ENCODE data around the gene PRKAR2B.
"Not testable (repeated sequence)": the region's sequence is repeated elsewhere in the genome, so short reads cannot be mapped to it uniquely, and the experiment has no call there.

The PRKAR2B gene

DNA sequence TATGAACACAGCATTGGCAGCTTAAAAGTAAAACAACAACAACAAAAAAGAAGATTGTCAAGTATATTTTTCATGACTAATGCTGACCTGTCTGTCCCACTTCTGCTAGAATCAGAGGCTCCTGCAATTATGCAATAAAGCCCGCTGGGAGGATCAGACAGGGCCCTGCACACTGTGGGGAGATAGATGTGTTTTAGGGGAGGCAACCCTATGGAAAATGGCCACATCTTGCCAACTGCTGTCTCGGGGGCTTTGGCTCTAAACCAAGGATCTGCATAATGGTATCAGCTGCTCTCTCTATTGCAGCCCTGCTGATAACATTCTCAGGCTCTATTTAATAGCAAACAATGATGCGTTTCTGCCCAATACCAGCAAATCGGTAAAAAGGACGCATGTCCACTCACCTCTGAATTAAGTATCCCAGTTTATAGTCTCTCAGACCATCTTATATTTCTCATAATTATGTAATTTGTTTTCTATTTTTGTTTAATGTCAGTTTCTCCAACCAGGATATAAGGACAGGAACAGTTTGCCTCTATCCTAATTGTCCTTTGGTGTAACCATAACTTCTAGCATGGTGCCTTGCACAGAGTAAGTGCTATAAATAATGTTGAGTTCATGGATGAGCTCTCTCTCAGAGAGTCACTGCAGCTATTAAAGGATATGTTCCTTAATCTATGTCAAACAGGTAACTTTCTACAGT is 15.3 kb upstream of the PRKAR2B start:
- no peak for DNase-seq

DNA sequence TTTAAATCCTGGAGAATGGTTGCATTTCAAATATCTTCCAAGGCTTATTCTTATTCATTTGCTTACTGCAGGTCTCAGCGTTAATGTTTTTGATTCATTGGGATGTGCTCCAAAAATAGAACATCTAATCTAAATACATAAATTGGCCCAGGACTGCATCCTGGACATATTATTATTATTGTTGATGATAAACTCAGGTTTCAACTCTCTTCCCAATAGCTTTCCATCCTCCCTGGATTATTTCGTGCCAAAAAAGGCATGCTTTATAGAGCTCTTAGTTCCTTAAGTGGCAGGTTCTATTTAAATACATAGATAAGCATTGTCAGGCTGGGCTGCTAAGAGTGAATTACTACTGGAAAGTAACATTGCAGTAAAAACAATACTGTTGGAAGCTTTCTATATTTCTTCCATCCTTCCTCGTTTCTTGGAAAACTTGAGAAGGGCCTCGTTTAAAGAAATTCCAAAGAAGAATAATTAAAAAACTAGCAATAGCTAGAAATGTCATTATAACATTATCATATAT is 14.7 kb upstream of the PRKAR2B start:
- DNase-seq = no peak

DNA sequence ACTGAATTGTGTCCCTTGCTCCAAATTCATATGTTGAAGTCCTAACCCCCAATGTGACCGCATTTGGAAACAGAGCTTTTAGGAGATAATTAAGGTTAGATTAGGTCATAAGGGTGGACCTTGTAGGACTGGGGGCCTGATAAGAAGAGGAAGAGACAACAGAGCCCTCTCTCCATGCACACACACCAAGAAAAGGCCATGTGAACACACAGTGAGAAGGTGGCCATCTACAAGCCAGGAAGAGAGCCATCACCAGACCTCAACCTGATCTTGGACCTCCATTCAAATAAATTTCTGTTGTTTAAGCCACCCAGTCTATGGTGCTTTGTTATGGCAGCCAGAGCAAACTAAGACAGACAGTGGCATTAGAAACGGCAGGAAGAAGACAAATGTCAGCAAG is 12.5 kb upstream of the PRKAR2B start:
- no peak for DNase-seq

DNA sequence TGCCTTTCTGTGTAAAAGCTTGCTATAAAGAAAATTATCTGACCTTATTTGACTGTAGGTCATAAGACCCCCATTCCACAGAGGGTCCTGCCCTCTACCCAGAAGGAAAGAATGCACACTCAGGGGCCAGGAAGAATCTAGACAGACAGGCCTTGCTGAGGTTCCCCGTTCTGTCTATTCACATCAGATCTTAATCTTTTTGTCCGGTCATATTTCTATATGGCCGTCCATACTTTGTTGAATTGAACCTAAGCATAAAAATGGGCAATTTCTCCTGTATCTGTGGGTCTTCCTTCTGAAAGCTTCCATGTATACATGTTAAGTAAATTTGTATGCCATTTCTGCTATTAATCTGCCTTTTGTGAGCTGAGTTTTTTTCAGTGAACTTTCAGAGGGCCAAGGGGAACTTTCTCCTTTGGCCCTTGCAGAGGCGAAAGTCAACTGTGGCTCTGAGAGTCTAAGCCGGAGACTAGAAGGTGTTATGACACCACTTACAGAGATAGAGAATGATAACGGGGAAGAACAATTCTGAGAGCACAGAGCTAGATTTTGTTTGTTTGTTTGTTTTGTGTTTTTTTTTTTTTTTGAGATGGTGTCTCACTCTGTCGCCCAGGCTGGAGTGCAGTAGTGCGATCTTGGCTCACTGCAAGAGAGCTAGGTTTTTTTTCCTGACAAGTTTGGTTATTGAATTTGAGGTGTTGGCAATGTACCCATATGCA is 11.6 kb upstream of the PRKAR2B start:
- no peak for DNase-seq

DNA sequence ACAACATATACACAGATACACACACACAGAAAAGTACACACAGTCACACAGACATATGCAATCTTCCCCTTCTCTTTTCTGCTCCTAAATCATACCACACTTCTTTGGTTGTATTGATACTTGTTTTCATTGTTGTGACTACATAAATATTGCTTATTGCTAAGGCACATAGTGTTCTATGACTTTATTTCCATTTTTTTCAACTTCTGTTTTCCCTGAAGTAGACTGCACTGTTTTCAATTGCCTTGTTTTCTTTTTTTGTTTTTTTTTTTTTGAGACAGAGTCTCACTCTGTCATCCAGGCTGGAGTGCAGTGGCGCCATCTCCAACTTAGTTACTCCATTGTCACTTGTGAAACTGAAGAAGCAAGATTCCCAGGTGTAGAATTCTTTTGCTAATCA is 10.0 kb upstream of the PRKAR2B start:
- DNase-seq = no peak

DNA sequence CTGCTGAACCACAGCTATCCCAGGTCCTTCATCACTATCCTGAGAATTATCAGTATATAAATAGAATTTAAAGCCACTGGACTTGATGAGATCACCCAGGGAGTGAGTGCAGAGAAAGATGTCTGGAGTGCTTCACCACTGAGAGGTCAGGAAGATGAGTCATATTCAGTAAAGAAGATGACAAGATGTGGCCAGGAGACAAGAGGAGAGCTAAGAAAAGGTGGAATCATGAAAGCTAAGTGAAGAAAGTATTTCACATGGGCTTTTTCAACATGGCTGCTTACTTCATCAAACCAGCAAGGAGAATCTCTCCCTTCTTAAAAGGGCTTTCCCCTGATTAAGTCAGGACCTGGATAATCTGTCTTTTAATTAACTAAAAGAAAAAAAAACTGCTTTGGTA is 9.1 kb upstream of the PRKAR2B start:
- DNase-seq = peak; percentile 87

DNA sequence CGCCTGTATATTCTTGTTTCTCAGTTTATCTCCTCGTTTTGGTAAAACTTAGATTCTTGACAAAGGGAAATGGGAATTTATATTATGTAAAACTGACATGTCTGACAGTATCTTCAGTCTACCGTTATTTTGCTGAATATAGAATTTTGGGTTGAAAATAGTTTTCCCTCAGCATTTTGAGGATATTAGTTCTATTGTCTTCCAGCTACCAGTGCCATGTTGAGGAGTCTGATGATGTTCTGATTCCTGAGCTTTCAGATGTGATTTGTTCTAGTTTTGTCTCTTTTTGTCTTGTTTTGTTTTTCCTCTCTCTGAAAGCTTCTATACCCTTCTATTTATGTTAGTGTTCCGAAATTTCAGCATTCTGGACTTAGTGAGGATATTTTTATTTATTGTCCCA is 8.0 kb upstream of the PRKAR2B start:
- DNase-seq = no peak

DNA sequence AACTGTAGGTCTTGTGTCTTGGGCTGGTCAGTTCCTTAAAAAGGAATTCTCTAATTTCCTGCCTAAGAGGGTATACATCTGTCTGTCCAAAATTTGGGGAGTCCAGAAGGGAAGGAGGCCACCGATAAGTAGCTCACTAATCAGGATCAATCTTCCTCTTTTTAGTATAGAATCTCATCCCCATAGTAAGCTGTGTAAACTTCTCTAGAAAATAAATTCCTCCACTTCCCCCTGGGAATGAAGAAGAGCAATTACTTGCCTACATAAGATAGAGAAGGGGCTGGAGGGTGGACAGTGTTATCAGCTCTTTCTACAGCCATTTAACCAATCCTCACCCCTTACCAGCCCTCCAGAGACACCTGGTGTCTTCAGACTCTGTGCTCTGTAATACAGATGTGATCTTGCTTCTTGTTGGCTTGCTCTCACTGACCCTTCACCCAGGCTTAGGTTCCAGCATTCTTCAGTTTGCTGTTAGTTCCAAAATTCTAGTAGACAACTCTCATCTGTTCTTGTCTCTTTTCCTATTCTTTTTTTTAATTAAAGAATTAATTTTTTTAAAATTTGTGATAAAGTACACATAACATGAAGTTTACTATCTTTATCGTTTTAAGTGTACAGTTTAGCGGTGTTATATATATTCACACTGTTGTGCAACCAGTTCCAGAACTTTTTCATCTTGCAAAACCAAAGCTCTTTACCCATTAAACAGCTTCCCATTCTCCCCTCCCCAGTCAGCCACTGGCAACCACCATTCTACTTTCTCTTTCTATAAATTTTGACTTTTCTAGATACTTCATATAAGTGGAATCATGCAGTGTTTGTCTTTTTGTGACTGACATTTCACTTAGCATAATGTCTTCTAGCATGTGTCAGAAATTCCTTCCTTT is 6.5 kb upstream of the PRKAR2B start:
- DNase-seq = no peak

DNA sequence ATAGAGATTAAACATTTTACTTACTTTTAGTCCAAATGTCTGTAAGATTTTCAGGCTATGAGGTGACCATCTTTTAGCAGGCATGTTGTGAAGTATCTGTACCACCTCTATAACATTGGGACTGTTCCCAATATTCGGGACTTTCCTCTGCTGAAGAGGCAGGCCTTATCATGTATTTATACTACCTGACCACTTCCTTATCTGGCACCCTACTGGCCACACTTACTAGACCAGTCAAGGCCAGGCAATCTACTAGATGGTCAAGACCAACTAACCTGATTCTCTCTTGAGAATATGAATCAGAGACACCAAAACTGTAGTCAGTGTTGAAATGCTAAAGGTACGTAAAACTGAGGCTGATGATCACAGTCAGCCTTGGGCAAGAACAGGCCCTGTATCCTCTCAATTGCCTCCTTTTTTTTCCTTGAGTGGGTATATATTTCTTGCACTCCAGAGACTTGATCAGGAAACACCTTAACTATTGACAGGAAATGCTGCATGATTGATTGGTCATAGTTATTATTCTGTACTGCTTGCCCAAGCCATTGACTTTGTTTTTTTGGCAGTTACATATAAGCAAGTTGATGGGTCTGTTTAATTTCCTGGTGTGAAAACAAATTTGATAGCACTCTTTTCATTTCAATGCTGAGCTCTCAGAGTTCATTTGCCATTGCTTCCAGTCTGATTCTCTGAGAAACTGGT is 5.2 kb upstream of the PRKAR2B start:
- DNase-seq = no peak

DNA sequence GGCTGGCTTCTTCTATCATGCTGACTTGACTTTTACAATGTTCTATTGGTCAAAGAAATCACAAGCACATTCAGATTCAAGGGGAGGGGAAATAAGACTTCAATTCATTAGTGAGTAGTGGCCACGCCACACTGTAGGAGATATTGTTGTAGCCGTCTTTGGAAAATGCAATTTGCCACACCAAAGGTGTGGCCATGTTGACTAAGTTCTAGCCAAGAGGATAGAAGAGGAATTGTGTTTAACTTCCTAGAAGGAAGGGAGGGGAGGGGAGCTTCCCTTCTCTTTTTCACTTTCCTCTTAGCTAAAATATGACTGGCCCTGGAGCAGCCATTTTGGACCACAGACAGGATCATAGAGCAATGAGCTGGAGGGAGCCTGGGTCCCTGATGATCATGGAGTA is 3.4 kb upstream of the PRKAR2B start:
- no peak for DNase-seq

DNA sequence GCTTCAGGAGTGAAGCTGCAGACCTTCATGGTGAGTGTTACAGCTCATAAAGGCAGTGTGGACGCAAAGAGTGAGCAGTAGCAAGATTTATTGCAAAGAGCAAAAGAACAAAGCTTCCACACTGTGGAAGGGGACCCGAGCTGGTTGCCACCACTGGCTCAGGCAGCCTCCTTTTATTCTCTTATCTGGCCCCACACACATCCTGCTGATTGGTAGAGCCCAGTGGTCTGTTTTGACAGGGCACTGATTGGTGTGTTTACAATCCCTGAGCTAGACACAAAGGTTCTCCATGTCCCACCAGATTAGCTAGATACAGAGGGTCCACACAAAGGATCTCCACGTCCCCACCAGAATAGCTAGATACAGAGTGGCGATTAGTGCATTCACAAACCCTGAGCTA is 2.7 kb upstream of the PRKAR2B start:
- not testable (repeated sequence) for DNase-seq

DNA sequence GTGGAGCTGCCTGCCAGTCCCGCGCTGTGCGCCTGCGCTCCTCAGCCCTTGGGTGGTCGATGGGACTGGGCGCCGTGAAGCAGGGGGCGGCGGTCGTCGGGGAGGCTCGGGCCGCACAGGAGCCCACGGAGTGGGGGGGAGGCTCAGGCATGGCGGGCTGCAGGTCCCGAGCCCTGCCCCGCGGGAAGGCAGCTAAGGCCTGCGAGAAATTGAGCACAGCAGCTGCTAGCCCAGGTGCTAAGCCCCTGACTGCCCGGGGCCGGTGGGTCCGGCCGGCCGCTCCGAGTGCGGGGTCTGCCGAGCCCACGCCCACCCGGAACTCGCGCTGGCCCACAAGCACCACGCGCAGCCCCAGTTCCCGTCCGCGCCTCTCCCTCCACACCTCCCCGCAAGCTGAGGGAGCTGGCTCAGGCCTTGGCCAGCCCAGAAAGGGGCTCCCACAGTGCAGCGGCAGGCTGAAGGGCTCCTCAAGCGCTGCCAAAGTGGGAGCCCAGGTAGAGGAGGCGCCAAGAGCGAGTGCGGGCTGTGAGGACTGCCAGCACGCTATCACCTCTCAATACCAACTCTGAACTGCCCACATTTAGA is 2.1 kb upstream of the PRKAR2B start:
- DNase-seq = not testable (repeated sequence)

DNA sequence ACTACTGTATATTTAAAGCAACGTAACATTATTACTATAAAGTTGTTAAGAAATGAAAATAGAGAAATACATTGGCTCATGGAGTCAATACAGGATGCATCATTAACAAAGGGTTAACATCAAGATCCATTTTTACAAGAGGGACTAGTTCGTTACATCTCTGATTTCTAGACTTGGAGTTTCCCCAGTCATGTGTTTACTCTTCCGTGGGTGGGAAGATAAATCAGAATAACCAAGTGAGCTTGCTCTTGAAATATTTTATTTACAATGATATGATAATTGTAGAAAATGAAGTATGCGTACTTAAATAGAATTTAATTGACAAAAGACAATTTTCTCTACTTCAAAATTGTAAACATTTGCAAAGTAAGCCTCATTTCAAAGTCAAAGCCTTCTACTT is 1.0 kb upstream of the PRKAR2B start:
- no peak for DNase-seq

DNA sequence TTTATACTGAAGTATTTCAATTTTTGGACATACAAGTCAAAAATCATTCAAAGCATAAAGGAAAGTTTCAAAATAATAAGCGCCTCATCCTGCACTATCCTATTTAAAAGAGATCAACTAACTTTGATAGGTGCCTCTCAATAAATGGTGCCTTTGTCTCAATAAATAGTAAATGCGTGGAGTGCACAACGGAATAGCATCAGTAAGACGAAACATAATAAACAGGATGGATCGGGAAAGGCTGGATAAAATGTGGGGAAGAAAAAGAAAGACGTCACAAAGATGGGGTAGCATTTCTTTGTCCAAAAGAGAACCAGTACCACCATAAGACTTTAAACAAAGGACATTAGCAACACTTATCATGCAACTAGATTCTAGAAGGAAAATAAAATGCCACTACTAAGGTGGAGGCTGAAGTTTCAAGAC is 571 bp upstream of the PRKAR2B start:
- no peak for DNase-seq

DNA sequence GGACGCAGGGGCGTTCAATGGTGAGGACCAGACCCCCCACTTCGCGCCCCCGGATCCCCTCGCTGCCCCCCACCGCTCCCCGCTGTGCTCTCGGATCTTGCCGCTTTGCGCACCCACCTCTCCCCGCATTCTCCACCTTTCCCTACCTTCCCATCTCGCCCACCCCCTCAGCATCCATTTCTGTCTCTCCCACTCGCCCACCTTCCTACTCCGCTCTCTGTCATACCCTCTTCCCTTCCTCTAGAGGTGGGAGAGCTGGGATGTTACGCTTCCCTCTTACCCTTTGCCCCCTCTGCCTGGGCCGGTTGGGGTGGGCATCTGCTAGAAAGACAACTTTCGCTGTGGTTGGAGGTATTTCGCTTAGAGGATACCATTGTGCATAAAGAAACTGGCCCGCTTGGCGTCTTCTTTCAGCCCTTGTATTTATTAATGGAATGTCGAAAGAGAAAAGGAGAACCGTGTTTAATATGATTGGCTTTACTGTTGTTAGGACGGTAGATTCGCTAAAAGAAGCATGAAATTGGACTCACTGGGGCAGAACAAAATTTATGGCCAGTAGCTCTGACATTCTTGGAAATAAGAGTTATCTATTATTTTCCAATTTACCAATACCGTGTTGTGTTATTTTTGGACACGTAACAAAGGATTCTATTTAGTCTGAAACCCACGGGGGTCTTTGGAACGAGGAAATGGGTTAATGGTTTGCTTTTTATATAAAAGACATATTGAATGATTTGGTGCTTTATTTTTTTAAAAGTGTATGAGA is 873 bp downstream of the PRKAR2B start:
- DNase-seq = no peak

DNA sequence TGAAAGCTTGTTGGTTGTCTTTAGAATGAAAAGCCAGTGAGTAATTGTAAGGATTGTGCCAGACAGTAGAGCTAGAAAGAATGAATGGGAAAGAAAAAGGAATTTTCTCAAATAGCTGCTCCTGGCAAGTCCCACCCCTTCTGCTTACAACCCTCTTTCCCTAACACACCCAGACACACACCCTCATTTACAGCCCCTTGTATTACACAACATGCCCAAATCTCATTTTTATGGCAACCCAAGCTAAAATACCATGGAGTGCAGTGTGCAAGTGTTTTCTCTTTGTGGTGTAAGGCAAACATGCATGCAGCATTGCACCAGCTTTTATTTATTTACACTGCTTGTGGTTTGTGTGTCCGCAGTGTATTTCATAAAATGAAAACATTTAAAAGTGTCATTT is 1.5 kb downstream of the PRKAR2B start:
- peak; percentile 58 for DNase-seq

DNA sequence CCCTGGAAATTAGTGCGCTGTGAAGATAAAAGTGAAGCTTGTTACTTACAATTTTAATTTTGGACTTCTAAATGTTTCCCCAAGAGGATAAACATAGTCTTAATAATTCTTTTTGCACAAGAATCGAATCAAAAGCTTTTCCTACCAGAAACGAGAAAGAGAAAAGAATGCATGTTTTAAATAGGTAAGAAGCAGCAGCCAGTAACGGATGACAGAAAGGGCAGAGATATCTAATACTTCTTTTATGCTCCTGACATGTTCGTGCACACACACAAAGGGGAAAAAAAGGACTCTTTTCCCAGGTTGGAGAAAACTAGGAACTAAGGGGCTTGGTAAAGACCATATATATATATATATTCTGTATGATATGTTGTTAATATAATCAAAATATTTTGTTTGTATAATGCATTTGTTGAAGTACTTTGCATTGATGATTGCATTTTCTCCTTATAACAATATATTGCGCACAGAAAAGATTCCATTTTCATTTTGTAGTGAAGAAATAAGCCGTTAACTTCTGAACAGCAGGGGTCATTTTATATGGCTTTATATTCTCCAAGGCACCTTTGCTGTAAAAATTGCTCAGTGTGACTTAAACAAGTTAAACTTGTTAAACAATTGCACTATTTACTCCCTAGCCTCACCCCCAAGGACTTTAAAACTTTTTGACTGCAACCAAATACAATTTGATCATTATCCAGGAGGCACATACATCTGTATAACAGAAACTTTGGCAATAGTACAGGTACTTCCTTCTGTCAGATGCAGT is 2.2 kb downstream of the PRKAR2B start:
- DNase-seq = no peak

DNA sequence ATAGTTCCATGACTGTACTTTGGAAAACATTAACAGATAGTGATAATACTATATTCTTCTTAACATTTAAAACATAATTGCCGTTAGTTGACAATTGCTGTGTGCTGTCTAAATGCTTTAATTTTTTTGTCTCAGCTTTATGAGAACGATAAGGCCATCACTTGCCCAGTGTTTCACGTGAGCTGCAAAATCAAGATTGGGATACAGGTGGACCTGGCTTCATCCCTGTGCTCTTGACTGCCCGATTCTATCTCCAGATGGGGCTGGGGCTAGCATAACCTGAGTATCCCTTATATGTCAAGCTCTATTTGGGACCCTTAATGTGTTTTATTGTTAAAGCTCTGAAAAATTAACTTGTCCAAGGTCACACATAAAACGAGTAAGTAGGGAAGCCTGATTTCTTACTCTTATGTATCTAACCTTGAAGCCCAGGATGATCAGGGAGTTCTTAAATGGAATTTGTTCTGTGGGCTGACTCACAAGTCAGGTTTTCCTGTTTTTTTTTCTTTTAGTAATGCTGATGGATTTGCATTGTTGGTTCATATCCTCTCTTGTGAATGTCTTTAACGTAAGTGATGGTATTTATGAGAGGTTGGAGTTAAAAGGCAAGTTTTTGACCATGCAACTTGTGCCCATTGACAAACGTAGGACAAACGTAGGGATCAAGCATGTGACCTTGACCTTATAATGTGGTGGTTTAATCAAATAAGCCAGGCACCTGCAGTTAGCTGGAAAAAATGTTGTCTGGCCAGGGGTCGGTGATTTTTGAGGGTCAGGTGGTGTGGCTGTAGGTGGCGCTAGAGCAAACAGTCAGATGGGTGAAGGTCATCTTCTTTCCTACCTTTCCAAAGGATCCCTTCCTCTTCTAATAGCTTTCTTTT is 3.6 kb downstream of the PRKAR2B start:
- DNase-seq = peak; percentile 22

DNA sequence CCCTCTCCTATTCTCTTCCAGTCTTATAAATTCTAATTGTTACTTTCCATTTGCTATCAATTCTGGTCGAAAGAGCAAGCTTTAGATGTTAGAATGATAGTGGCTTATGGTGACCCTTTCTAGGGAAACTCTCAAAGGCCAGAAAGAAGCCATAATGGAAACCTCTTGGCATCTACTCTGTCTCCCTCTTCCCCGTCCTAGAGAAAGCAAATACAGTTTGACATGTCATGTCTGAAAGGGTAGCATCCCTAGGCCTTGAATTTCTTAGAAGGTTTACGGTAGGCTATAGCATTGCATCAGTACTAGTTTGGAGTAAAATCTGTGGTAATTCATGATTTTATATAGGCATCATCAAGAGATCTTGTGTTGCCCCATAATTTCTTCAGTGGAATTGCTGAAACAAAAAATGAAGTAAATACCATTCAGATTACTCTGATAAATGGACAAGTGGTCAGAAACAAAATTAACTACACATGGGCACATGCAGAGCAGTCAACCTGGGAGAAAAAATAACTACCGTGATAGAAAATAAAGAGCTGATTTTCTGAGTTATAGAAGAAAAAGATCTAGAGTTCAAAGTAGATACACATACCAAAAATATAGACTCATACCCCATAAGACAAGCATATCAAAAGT is 4.4 kb downstream of the PRKAR2B start:
- peak; percentile 20 for DNase-seq

All from fibroblast of skin of right quadriceps (primary cell).